ENCODE results near the gene EIF4B.

EIF4B gene

DNA sequence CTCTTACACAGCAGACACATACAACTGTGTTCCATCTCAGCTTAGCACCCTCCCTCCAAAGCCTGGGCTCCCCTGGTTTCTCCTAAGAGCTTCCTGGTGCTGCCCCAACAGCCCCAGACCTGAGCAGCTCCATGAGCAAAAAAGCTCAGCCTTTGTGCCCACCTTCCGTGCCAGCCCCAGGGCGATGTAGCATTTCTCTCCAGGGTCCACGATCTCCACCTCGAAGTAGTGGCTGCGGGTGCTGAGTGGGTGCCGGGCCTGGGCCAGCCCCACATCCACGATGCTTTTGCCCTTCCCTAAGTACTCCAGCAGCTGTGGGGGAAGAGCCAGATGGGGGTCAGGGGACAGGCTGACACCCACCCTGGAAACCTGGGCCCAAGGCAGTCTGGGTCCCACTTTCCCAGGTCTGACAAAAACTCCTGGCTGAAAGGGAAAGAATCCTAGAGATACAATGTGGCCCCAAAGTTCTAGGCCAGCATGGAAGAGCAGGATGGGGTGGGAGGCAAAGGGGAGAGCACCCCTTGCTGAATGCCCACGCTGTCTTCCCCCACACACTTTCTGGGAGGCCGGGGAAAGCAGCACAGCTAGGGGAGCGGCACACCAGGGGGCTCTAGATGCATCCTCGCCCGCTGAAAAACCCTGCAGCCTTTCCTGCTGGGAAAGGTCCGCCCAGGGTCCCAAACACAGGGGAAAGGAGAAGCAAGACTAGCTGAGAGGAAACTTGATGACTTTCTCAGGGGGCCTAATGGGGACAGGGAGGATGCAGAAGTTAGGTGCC is 61.9 kb downstream of the EIF4B start:
- DNase-seq (ENCODE audit: low read depth in 1 of 2, low spot score in 1 of 2), result no peak

DNA sequence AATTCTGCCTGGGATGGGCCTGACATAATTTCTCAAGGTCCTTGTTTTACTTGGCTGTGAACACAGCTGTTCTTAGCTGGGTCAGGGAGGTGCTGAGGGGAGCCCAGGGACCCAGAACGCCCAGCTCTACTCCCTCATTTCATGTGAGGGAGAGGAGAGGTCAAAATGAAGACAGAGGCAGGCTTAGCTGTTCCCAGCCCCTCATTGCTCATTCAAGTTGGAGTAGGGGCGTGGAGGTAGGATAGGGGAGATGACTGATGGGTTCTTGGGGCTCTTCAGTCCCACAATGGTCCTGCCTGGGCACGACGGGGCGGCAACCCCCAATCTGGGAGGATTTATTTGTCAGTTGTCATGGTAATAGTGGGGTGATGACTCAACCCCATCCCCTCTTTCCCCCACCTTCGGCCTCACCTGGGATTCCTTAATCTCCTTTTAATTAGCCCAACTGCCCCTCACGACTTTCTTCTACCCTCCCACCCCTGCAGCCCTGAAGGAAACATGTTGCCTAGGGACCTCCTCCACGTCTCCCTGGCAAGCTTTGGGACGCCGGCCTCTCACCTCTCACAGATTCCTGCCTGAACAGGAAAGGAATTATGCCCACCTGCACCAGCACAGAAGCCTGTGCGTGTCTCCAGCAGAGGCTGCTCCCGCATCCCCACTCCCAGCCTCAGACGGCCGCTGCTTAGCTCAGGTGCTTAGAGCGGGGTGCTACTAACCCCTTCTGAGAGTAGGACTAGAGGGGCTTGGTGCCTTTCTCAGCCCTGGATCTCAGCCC is 62.7 kb downstream of the EIF4B start:
- DNase-seq (ENCODE audit: low read depth in 1 of 2, low spot score in 1 of 2), result no peak

DNA sequence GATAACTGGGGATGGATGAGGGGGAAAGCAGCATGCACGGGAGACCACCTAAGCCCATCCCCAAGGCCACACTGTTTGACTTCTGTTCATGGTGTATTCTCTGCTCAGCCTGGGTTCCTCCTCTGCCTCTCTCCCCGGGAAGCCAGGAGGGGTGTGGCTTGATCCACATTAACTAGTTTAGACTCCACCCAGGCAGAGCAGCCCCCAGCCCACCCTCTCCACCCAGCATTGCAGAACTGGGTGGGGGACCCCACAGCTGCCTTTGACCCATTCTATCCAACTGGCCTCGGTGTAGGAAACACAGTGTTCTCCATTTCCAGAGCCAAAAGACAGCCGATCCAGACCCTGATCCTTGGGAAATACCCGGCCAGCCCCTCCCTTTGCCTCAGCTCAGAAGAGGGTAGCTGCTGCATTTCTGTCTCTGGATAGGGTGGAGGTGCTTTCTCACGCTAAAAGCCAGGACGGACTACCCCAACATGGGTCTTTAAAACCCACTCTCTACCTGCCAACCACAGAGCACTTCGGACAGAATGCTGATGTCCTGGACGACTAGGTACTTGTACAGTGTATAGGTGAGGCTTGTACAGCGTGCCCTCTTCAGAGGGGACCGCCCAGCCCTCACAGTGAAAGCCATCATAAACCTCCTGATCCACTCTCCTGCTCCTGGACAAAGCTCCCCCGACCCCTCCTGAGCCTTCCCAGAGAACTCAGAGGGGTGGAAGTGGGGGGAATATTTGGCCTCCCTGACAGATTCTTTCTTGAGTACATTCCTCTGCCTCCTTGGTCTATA is 63.6 kb downstream of the EIF4B start:
- no peak for DNase-seq (ENCODE audit: low read depth in 1 of 2, low spot score in 1 of 2)

DNA sequence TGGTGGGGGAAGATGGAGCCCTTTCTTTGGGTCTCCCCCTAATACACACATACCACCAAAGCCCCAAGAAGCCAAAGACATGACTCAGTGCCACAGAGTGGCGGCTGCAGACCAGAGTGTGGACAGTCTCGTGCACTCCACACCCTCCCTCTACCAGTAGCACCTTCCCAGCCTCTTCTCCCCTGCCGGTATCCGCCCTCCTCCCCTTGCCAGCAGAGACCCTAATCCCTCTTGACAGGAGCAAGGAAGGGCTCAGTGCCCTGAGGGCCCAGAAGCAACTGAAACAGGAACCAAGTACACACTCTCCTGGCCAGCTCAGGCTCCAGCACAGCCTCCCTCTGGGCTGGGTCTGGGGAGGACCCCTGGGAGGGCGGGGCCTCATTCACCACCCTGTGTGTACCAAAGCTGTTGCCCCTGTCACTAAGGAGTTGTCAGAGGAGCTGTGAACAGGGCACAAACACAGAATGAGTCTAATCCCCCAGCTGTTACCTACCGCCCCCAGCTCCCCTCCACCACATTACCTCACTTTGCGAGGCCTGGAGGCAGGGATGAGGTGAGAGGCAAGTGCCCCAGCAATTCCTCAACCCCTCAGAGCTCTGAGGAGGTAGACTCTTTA is 64.7 kb downstream of the EIF4B start:
- no peak for DNase-seq (ENCODE audit: low read depth in 1 of 2, low spot score in 1 of 2)

DNA sequence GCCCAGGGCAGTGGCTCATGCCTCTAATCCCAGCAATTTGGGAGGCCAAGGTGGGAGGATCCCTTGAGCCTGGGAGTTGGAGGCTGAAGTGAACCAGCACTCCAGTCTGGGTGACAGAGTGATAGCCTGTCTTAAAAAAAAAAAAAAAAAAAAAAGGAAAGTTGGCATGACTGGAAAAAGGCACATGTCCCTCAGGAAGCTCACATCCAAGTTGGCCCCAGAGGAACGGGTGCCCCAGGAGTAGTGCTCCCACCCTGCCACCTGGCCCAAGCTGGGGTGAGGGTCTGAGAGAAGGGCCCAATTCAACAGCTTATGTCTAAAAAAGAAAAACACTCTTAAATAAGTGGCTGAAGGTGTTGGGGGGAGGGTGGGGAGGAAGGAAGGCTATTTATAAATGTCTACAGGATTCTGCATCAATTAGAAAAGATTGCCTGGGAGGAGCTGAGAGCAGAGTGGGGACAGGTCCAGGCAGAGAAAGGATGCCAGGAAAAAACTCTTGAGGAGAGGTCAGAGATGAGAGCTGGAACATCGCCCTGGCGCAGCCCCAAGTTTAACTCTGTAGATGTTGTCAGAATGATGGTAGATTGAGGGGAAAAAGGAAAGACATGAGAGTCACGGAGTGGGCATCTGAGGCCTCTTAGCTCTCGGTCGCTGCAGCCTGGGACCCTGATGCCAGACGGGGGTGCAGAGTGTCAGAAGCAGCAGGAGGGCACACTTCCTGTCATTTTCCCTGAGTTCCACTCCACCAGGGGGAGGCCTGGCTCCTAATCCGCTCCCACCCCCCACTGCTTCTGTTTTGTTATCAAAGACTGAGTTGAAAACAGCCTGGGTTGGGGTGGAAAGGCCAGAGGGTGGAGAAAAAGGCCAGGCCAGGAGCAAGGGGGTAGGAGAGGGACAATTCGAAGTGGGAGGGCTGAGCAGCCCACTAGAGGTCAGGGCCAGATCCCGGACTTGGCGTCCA is 65.6 kb downstream of the EIF4B start:
- no peak for DNase-seq (ENCODE audit: low read depth in 1 of 2, low spot score in 1 of 2)

DNA sequence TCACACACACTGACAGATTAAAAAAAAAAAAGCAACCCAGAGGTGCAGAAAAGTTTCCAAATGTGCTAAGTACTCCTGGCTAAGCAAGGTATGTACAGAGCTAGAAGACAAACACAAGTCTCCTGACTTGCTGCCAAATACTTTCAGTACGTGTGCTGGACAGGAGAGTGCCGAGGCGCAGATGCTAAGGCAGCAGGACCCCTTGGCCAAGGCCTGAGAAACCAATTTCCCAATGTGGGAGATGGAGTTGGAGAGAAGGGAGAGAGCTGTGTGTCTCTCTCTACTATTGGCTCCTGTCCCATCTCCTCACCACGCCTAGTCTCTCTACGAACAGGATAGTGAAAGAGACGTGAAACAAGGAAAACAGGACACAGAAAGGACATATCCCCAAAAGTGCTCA is 67.6 kb downstream of the EIF4B start:
- DNase-seq (ENCODE audit: low read depth in 1 of 2, low spot score in 1 of 2), result no peak

DNA sequence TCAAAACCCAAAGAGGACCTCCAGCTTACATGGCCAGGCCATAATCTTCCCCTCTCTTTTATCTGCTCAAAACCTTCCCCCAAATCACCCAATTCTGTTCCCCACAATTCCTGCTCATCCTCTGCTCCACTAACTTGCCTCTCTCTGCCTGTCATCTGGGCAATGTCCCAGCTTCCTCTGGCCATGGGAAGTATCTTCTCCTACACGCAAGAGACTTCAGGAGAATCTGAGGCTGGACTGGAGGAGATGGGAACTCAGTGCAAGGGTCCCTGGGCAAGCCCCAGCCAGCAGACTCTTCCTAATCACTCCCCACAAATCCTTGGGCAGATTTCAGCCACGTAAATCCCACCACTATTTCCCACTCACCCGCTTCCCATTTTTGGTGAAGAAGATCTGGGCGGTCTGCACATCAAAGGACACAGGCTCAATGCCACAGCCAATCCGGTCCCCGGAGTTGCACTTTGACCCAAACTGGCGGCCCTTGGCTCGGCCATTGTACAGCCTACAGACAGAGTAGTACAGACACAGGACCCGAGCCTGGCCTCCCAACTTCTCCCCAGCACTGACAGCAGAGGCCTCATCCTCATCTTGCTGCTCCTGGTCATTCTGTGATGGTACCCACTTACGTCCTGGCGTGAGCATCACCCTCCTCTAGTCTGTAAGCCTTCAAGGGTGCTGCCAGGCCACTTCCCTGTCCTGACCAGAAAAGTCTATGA is 68.2 kb downstream of the EIF4B start:
- no peak for DNase-seq (ENCODE audit: low read depth in 1 of 2, low spot score in 1 of 2)

DNA sequence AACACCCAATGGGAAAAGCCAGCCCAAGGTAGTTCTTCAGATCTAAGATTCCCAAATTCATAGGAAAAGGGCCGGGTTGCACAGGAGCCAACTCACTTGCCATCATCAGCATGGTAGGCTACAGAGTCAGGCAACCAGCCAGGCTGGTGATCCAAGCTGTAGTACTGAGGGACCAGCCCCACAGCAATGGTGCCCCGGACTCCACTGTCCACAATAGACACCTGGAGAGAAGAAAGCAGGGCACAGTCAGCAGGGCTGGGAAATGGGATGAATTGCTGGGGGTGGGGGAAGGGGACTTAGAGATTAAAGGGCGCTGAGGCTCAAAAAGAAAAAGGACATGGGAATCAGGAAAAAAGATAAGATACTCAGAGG is 68.7 kb downstream of the EIF4B start:
- no peak for DNase-seq (ENCODE audit: low read depth in 1 of 2, low spot score in 1 of 2)

DNA sequence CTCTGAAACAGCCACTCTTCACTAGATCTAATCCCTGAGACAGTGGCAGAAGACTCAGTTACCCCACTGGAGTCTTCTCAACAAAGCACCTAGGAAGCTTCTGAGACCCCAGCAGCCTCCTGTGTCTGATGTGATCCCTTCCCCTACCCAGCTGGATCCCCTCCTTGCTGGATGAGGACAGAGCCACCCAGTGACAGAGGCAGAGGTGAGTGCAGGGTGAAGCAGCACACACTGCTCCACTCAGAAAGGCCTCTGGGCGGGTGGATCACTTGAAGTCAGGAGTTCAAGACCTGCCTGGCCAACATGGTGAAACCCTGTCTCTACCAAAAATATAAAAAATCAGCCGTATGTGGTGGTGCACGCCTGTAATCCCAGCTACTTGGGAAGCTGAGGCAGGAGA is 70.2 kb downstream of the EIF4B start:
- DNase-seq (ENCODE audit: low read depth in 1 of 2, low spot score in 1 of 2), result no peak

DNA sequence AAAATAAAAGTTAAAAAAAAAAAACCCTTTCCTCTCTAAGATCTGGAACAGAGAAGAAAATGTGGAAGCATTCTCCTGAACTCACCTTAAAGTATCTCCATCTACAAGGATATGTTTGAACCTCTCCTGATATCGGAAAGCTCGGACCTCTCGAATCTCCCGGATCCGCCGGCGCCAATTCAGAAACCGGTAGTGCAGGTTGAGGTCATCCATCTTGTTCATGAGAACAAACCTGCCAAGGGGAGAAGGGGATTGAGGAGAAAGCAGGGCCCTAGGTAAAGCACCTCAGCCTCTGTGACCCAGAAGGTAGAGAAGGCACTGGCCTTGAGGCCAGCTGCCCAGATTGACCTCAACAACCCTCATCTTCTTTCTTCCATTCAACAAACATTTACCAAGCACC is 70.8 kb downstream of the EIF4B start:
- no peak for DNase-seq (ENCODE audit: low read depth in 1 of 2, low spot score in 1 of 2)

DNA sequence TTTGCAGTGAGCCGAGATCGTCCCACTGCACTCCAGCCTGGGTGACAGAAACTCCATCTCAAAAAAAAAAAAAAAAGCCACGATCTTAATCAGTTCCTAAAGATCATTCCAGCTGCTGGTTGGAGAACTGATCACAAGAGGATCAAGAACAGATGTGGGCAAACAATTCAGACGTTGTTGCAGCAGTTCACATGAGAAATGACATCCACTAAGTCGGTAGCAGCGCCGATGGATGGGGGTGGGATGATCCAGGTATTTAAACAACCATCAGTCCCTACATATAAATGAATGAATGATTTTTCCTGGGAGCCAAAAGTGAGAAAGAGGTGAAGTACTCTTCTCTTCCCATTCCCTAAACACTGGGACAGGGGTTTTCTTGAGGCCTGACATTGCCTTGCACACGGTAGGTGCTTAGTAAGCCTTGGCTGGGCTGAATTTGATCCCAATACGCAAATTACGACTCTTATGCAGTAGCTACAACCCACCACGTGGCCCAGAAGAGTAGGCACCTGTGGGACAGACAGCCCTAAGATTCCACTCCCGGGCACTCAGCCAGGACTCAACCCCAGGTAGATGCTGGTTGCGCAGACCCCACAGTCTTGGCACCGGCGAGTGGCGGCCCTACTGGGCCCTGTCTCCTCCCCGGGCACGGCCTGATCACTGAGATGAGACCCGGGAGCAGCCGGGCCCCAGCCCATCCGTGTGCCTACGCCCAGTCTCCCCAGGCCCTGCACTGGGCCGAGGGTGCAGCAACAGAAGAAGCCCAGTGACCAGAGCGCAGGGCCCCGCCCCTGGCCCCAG is 72.4 kb downstream of the EIF4B start:
- no peak for DNase-seq (ENCODE audit: low read depth in 1 of 2, low spot score in 1 of 2)

DNA sequence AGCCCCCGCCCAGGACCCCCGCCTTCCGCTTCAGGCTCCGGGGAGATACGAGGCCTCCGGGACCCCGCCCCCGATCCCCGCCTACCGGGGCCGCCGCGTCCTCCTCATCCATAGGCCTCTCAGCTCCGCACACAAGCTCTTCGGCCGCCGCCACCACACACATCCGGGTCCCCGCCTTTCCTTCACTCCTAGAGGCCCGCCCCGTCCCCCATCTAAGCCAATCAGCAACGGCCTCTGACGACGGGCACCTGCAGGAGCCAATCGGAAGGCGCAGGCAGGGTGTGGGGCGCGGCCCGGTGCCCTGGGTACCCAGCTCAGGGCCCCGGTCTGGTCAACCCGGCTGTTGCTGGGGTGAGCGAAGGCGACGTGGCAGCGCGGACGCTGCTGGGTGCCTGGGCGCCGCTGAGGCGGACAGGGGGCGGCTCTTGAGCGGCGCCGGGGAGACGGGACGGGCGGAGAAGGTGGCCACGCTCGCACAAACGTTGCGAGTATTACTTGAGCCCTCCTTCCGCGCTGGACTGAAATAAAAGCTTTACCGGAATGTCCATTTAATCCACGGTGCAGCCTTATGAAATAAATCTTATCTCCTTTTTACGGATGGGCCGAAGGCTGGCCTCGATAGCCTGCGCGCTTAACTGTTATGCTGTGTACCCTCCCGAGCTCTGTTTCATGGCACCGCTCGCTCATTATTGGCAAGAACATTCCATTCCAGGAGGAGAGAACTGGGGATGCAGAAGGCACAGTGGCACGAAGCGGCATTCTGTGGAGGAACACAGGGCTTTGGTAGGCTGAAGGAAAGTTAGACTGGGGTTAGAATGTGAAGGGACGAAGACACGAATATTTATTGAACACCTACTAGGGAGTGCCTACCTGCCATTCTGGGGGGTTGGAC is 73.2 kb downstream of the EIF4B start, which contains the start of gene SPRYD3:
Gene SPRYD3 (minus strand): TSS at position 165 of the 892 bp plus-strand sequence. CDS start 57 bp downstream, at position 108.
- DNase-seq (ENCODE audit: low read depth in 1 of 2, low spot score in 1 of 2), result peak; percentile 93 to 96

DNA sequence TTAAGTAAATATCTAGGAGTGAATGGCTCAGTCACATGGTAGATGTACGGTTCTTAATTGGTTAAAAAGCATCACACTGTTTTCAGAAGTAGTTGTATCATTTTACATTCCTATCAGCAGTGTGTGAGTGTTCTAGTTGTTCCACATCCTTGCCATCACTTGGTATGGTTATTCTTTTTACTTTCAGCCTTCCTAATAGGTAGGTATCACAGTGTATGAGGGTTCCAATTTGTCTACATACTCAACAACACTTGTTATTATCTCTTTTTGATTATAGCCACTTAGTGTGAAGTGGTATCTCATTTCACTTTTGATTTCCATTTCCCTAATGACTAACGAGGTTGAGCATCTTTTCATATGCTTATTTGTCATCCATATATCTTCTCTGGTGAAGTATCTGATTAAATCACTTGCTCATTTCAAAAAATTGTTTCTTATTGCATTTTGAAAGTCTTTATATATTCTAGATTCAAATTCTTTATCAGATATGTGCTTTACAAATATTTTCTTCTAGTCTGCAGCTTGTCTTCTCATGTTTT is 76.5 kb downstream of the EIF4B start:
- no peak for DNase-seq (ENCODE audit: low read depth in 1 of 2, low spot score in 1 of 2)

DNA sequence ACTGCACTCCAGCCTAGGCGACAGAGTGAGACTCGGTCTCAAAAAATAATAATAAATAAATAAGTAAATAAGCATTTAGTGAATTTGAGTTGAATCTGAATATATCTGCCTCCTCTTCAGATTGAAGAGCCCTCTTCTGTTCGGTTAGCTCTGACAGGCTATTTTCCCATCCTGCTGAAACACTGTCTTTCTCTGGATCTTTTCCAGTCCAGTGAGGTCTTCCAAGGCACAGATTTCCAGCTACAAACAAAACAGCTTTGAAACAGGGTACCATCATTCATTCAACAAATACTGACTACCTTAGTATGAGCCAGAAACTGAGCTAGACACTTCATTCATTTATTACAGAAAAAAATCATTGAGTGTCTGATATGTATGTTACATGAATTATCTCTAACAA is 80.1 kb downstream of the EIF4B start:
- no peak for DNase-seq (ENCODE audit: low read depth in 1 of 2, low spot score in 1 of 2)

DNA sequence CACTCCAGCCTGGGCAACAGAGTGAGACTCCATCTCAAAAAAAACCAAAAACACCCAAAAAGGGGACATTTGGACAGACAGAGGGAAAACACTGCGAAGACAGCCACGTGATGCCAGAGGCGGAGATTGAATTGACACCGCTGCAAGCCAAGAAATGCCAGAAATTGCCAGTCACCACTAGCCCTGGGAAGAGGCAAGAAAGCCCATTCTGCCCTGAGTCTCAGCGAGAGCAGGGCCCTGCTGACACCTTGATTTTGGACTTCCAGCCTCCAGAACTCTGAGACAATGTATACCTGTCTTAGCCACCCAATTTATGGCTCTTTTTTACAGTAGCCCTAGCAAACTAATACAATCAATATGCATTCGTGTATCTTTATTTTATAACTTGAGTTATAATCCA is 83.8 kb downstream of the EIF4B start:
- DNase-seq (ENCODE audit: low read depth in 1 of 2, low spot score in 1 of 2), result no peak

DNA sequence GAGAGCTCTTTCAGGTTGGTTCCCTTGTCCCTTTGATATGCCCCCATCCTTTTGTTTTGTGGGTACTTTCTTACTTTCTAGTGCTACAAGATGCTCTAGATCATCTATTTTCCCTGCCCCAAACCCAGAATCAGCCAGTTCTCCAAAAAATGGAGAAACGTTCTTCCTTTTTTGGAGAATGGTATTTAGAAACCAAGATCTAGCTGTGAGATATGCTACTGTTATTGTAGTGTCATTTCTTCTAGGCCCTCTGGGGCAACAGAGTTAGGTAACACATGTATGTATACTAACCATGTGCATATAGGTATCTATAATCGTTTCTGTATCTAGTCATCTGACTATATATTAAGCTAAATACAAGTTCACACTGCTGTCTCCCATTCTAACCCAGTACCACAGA is 84.3 kb downstream of the EIF4B start:
- DNase-seq (ENCODE audit: low read depth in 1 of 2, low spot score in 1 of 2), result no peak

DNA sequence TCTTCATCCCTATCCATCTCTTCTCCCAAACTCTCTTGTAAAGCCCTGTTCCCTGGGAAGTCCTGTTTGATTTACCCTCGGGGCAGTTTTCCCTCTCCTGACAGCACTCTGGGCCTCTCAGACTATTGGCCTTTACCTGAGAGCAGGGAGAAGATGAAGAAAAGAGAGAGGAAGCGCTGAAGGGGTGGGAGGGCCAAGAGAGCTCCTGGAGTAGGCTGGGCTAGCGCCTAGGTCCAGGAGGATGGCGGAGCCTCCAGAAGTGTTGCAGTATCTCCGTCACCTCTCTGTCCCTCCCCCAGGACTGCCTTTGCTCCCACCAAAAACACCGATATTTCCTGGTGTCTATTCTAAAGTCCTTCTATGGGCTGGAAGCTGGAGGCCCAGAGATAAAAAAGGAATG is 85.5 kb downstream of the EIF4B start:
- DNase-seq (ENCODE audit: low read depth in 1 of 2, low spot score in 1 of 2), result no peak

Data from stimulated activated CD4-positive, alpha-beta T cell treated with anti-CD3 and anti-CD28 coated beads, Interleukin-15, amount 100 ng/mL, for 1 hour (primary cell).